AG09319 (cell line): ENCODE data around the gene ATF3.
"Not testable (repeated sequence)": the region's sequence is repeated elsewhere in the genome, so short reads cannot be mapped to it uniquely, and the experiment has no call there.

ENCODE experiments used
- DNase-seq: peaks from one replicate; pipeline ENCODE4 v3.0.0-alpha.2; 2010; ENCODE audit warnings: low read depth; ENCODE audit errors: extremely low read depth
- CTCF ChIP-seq: IDR thresholded peaks from 2 replicates; pipeline ENCODE4 v1.5.1; 2011; ENCODE audit warnings: low read depth, mild to moderate bottlenecking, inconsistent platforms, low read length, moderate library complexity

ATF3 gene

DNA sequence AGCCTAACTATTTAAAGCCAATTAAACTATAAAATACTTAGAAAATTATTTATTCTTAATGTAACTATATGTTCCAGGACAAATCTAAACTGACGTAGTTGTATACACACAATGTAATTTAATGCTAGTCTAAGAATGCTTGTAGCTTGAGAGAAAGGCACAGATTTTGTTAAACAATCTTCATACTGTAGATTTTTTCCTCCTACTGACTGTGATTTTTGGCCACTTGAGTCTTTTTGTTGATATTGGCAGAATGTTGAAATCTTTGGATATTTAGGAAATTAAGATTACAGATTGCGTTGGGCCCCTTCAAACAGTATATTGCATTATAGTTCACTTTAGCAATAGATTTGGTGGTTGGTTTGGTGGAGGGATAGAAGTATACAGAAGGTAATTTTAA is 40.5 kb downstream of the ATF3 start:
- TF ChIP-seq CTCF = no peak
- no peak for DNase-seq

GRCh38 chr1:212650228-212650627 is 41.7 kb downstream of the ATF3 start:
- TF ChIP-seq CTCF = no peak
- no peak for DNase-seq

DNA sequence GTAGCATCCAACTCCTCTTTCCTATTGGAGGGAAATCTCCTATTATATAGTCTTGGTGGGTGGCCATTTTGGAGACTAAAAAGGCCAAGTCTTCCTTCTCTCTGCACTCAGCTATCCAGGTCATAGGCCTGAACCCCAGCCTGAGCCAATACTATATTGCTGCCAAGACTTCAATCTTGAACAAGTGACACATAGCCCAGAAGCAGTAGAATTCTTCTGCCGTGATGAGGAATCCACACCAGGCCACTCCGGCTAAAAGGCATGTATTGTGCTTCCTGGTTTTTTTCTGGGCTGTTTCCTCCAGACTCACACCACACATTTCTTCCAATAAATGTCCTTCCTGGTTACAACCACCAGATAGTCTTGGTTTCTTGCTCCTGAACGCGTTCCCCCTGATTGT is 43.0 kb downstream of the ATF3 start:
- no peak for TF ChIP-seq CTCF
- DNase-seq = no peak

- no peak for TF ChIP-seq CTCF
These were observed 43.4 kb downstream of the ATF3 start for GRCh38 chr1:212651977-212652376.

DNA sequence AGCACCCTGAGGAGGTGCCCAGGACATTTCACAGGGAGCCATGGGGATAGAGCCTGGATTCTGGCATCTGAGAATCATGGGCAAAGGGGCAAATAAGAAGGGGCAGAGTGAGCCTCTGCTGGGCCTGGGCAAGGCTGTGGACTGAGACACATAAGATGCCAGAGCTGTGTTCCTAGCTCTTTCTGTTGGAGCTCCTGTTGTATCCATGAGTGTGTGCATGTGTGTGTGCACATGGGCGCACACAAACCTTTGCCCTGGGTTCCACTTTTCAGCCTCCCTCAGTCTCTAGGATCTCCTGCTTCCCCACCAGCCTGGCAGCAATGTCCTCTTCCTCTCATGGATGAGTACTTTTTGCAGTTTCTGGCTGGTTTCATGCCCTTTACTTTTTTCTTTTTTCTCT is 44.0 kb downstream of the ATF3 start:
- DNase-seq = no peak
- TF ChIP-seq CTCF = no peak

More at GRCh38 chr1:212651977-212652376, 43.4 kb downstream of the ATF3 start:
- DNase-seq = no peak

- no peak for TF ChIP-seq CTCF
- DNase-seq = no peak
These were observed 47.3 kb downstream of the ATF3 start for GRCh38 chr1:212655668-212656440.

DNA sequence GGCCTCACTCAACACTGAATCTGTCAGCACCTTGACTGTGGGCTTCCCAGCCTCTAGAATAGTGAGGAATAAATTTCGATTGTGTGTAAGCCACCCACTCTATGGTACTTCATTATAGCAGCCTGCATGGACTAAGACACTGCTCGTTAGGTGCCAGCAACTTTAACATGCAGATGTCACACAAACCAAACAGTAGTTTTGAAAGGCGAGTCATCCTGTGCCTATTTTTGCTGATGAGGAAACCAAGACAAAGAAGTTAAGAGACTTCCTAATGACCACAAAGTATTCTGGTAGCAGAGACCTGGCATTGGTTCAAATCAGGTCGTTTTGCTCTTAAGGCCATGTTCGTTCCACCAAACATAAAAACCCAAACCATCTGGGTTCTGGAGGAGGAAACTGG is 48.2 kb downstream of the ATF3 start:
- TF ChIP-seq CTCF = no peak
- DNase-seq = no peak

DNA sequence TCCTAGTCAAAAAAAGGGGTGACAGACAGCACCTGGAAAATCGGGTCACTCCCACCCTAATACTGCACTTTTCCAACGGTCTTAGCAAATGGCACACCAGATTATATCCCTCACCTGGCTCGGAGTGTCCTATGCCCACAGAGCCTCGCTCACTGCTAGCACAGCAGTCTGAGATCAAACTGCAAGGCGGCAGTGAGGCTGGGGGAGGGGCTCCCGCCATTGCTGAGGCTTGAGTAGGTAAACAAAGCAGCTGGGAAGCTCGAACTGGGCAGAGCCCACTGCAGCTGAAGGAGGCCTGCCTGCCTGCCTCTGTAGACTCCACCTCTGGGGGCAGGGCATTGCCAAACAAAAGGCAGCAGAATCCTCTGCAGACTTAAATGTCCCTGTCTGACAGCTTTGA is 49.7 kb downstream of the ATF3 start:
- DNase-seq = not testable (repeated sequence)
